Endothelial cell of umbilical vein (primary cell): Measurements from ENCODE around the gene CLCA1. TPM values are rescaled to one million over a fixed set of nuclear protein-coding genes. Genes with fewer than 3 reads are reported as not detected.

ENCODE experiments used
- Bru-seq: library from RNA; stranded (reverse); fragments of 400-500 nt; gene quantifications from one replicate; lab custom pipeline; 2021; lab: Mats Ljungman, UMichigan
- BruChase-seq, 2 experiments: library from RNA; stranded (reverse); fragments of 400-500 nt; gene quantifications; one replicate each; lab custom pipeline; 2021; lab: Mats Ljungman, UMichigan
- BruUV-seq: library from RNA; stranded (reverse); fragments of 400-500 nt; replicated peaks from 2 replicates; lab custom pipeline; 2021; lab: Mats Ljungman, UMichigan
- CTCF ChIA-PET: fragments of 300-600, 350-600 bp; sonication (Branson Sonifier 250); formaldehyde crosslinking; loops from one replicate; lab custom pipeline; 2021; ENCODE audit warnings: antibody characterized with exemption, inconsistent platforms; lab: Charles Lee
- POLR2A ChIA-PET: fragments of 300-600, 350-600 bp; sonication (Branson Sonifier 250); formaldehyde crosslinking; loops from one replicate; lab custom pipeline; 2021; ENCODE audit warnings: antibody characterized with exemption, inconsistent platforms; lab: Charles Lee
- DNase-seq: peaks from one replicate; pipeline ENCODE4 v3.0.0-alpha.2; 2011; ENCODE audit warnings: low read depth, low spot score
- FAIRE-seq: peaks from 2 replicates; lab custom pipeline; 2011; peaks lifted over from hg19 to GRCh38; lab: Jason Lieb, UNC
- H2AFZ ChIP-seq: 2 replicates; pipeline ENCODE4 v1.6.0; 2012; ENCODE audit warnings: low read depth, low read length, control low read depth, inconsistent platforms
- H3K27ac ChIP-seq: 2 replicates; pipeline ENCODE4 v1.5.1; 2011; ENCODE audit warnings: low read depth, mild to moderate bottlenecking, control low read depth, low read length, moderate library complexity; ENCODE audit not compliant: insufficient read depth
- H3K27me3 ChIP-seq, 2 experiments: 2 replicates each; pipeline versions ENCODE4 v1.6.0 to v1.6.1; 2011; ENCODE audit warnings: low read length in 2 of 2, mixed read lengths in 1 of 2; ENCODE audit not compliant: control insufficient read depth in 2 of 2, insufficient read depth in 2 of 2
- H3K36me3 ChIP-seq, 2 experiments: 2 replicates in 1 of 2; 3 replicates in 1 of 2; pipeline ENCODE4 v1.5.1; 2011; ENCODE audit warnings: low read length in 2 of 2, mild to moderate bottlenecking in 1 of 2, moderate library complexity in 1 of 2; ENCODE audit not compliant: control insufficient read depth in 2 of 2, insufficient read depth in 2 of 2; ENCODE audit errors: extremely low read depth in 1 of 2
- H3K4me1 ChIP-seq: 3 replicates; pipeline ENCODE4 v1.5.1; 2011; ENCODE audit warnings: mild to moderate bottlenecking, low read length; ENCODE audit not compliant: control insufficient read depth, insufficient read depth; ENCODE audit errors: extremely low read depth
- H3K4me2 ChIP-seq: 2 replicates; pipeline ENCODE4 v1.6.1; 2011; ENCODE audit warnings: low read length, control low read depth, mixed read lengths; ENCODE audit not compliant: insufficient read depth
- H3K4me3 ChIP-seq, 3 experiments: fragments of 200-600 bp in 1 of 3; sonication (generic), shearing (Covaris generic) in 1 of 3; replicated peaks in 1 of 3; 2 replicates each; pipeline ENCODE4 v1.5.1; 2011 to 2016; ENCODE audit warnings: control low read depth in 3 of 3, low read length in 3 of 3, mild to moderate bottlenecking in 2 of 3, inconsistent platforms in 1 of 3, low read depth in 1 of 3, moderate library complexity in 1 of 3; ENCODE audit not compliant: insufficient read depth in 1 of 3
- H3K79me2 ChIP-seq: 2 replicates; pipeline ENCODE4 v1.6.0; 2012; ENCODE audit warnings: low read length, inconsistent platforms; ENCODE audit not compliant: control insufficient read depth, insufficient read depth
- H3K9ac ChIP-seq: replicated peaks from 2 replicates; pipeline ENCODE3; 2011; ENCODE audit warnings: low read length, control low read depth; ENCODE audit not compliant: insufficient read depth; ENCODE audit errors: extremely low read depth
- H3K9me1 ChIP-seq: replicated peaks from 3 replicates; pipeline ENCODE4 v1.6.0; 2011; ENCODE audit warnings: mild to moderate bottlenecking, low read length; ENCODE audit not compliant: control insufficient read depth, insufficient read depth; ENCODE audit errors: extremely low read depth
- H3K9me3 ChIP-seq: replicated peaks from 2 replicates; pipeline ENCODE4 v1.5.1; 2012; ENCODE audit warnings: low read length, inconsistent platforms; ENCODE audit not compliant: control insufficient read depth, insufficient read depth
- H4K20me1 ChIP-seq: replicated peaks from 2 replicates; pipeline ENCODE3; 2011; ENCODE audit warnings: mild to moderate bottlenecking, low read length; ENCODE audit not compliant: control insufficient read depth, insufficient read depth; ENCODE audit errors: extremely low read depth
- CTCF ChIP-seq, 2 donors: IDR thresholded peaks; 1 replicate in 1 of 2; 2 replicates in 1 of 2; pipeline ENCODE4 v1.5.1; 2011; ENCODE audit warnings: low read length in 2 of 2, mild to moderate bottlenecking in 2 of 2, moderate library complexity in 2 of 2, control low read depth in 1 of 2, inconsistent platforms in 1 of 2, low read depth in 1 of 2; ENCODE audit not compliant: insufficient read depth in 1 of 2; ENCODE audit errors: extremely low read depth in 1 of 2
- EZH2 ChIP-seq: IDR thresholded peaks from 2 replicates; pipeline ENCODE4 v1.6.1; 2012; ENCODE audit warnings: borderline replicate concordance, low read depth, mild to moderate bottlenecking, moderate library complexity, low read length, inconsistent platforms; ENCODE audit not compliant: severe bottlenecking
- FOS ChIP-seq: IDR thresholded peaks from 2 replicates; pipeline ENCODE4 v1.6.1; 2011; ENCODE audit warnings: mild to moderate bottlenecking, low read length, moderate library complexity, borderline replicate concordance; ENCODE audit not compliant: insufficient read depth
- GATA2 ChIP-seq: IDR thresholded peaks from 2 replicates; pipeline ENCODE4 v1.7.0; 2011; ENCODE audit warnings: low read depth, mild to moderate bottlenecking, moderate library complexity, mixed read lengths, low read length; ENCODE audit not compliant: insufficient read length, insufficient read depth
- JUN ChIP-seq: IDR thresholded peaks from 2 replicates; pipeline ENCODE4 v1.6.1; 2011; ENCODE audit warnings: borderline replicate concordance, low read depth; ENCODE audit not compliant: insufficient read length, insufficient read depth
- MAX ChIP-seq: IDR thresholded peaks from 2 replicates; pipeline ENCODE4 v1.6.1; 2011; ENCODE audit not compliant: insufficient read depth, insufficient read length
- MYC ChIP-seq: IDR thresholded peaks from one replicate; pipeline ENCODE4 v1.6.1; 2011; ENCODE audit warnings: mild to moderate bottlenecking, low read depth, low read length
- POLR2A ChIP-seq: IDR thresholded peaks from 2 replicates; pipeline ENCODE4 v1.6.1; 2012; ENCODE audit warnings: low read depth, mild to moderate bottlenecking, control low read depth, low read length
- POLR2AphosphoS5 ChIP-seq: IDR thresholded peaks from 2 replicates; pipeline ENCODE4 v1.6.1; 2012; ENCODE audit warnings: low read depth, mild to moderate bottlenecking, control low read depth, low read length, moderate library complexity; ENCODE audit not compliant: insufficient read depth
- dilution Hi-C: fragments of 300-500 bp; cut with MboI; formaldehyde crosslinking; loops from one replicate; pipeline ENCODE4 v1.15.0; 2019; ENCODE audit warnings: low sequenced_read_pairs; ENCODE audit not compliant: extremely low pct_ligation_motif_present
- intact Hi-C: fragments of 100-400 bp; cut with micrococcal nuclease; formaldehyde crosslinking; loops from one replicate; pipeline ENCODE4 v1.10.0; 2022
- long read RNA-seq: library from polyadenylated mRNA; stranded (forward); transcript quantifications from one replicate; pipeline ENCODE4 v2.0.0, GENCODE V29; 2021
- polyA minus RNA-seq, 3 experiments: library from RNA; depleted of rRNA, polyadenylated mRNA; stranded (reverse); fragments of >200 nt; gene quantifications; 1 replicate in 1 of 3; 2 replicates in 2 of 3; pipeline ENCODE4 v1.2.3, GENCODE V29; 2011
- polyA plus RNA-seq, 4 experiments: library from polyadenylated mRNA; depleted of rRNA in 3 of 4; stranded (reverse) in 3 of 4; unstranded in 1 of 4; fragments of >200 nt; gene quantifications; 2 replicates each; pipeline versions ENCODE4 v1.2.1 to v1.2.3, GENCODE V29; 2011 to 2012; ENCODE audit warnings: missing spikeins in 1 of 4
- total RNA-seq: library from RNA; stranded (reverse); gene quantifications from 2 replicates; pipeline ENCODE4 v1.2.3, GENCODE V29; 2021

CLCA1 gene
- total RNA-seq = not detected in 2 replicates
- polyA plus RNA-seq = not detected in 2 replicates
- polyA plus RNA-seq (2011; cell fraction: cytosol; rRNA removed) = not detected in 2 replicates
- not detected in 2 replicates for polyA plus RNA-seq (2011; cell fraction: nucleus; rRNA removed)
- polyA plus RNA-seq (2012) = not detected in 2 replicates
- polyA minus RNA-seq = not detected in 2 replicates
- not detected for polyA minus RNA-seq (2011; cell fraction: cytosol; rRNA and poly(A)+ RNA removed)
- not detected in 2 replicates for polyA minus RNA-seq (2011; cell fraction: nucleus; rRNA and poly(A)+ RNA removed)
- not detected for Bru-seq, nascent RNA
- BruChase-seq, experiment 1, labeled RNA remaining after a 6-hour chase = not detected
- not detected for BruChase-seq, experiment 2, labeled RNA remaining after a 2-hour chase
- long read RNA-seq = 0 reads

- Histone ChIP-seq H3K9ac (no peak within 1 kb of the TSS), H3K36me3 (no peaks in the 10 kb centered on the region), H3K27me3 (peaks cover 2 to 5% of the 10 kb centered on the region in 2 experiments), H3K4me2 (no peak within 1 kb of the TSS), H3K9me3 (no peaks in the 10 kb centered on the region), H3K9me1 (no peaks in the 10 kb centered on the region), H3K27ac (no peak within 1 kb of the TSS), H4K20me1 (no peaks in the 10 kb centered on the region), H3K4me3 (no peak within 1 kb of the TSS), H3K4me1 (peaks cover 3% of the 10 kb centered on the region), H2AFZ (no peak within 1 kb of the TSS), H3K79me2 (no peaks in the 10 kb centered on the region)
- dilution Hi-C loops = no loop called here
- no TSS peak for BruUV-seq
- no peak for TF ChIP-seq FOS
- TF ChIP-seq EZH2 = no peak
- TF ChIP-seq JUN = no peak
- no peak for TF ChIP-seq MAX
- TF ChIP-seq MYC = no peak
- no peak for TF ChIP-seq CTCF (IDR thresholded peaks at IDR 0.05; ENCODE audit: extremely low read depth in 1 of 2, insufficient read depth in 1 of 2, low read depth in 1 of 2, low read length in 2 of 2)
- no peak for TF ChIP-seq POLR2AphosphoS5
- no peak for TF ChIP-seq GATA2
- no peak for TF ChIP-seq POLR2A
- CTCF ChIA-PET = no interaction called here
- POLR2A ChIA-PET = no interaction called here
- DNase-seq (no peak), FAIRE-seq (no peak)
- intact Hi-C loops = loop anchor here (5.0 kb wide), 1 partner anchor 36 kb away; no protein-coding TSS in a partner anchor
These were observed at the start of gene CLCA1 for GRCh38 chr1:86468501-86468977. Gene CLCA1 (plus strand): TSS chr1:86468927. CDS start chr1:86468972, 45 bp downstream.
